ENCODE data around the gene VSTM4. TPM values are rescaled to one million over a fixed set of nuclear protein-coding genes. Genes with fewer than 3 reads are reported as not detected.

The VSTM4 gene
- total RNA-seq, 1 donor from 2014 or later: 0.70 TPM

- no peaks in the 10 kb centered on the region for H3K9me3 Mint-ChIP-seq (ENCODE audit: unreplicated experiment)
- no peak for TF ChIP-seq CTCF (IDR thresholded peaks at IDR 0.05)
These were observed 105.0 kb downstream of the VSTM4 start for GRCh38 chr10:49010295-49010694.

DNA sequence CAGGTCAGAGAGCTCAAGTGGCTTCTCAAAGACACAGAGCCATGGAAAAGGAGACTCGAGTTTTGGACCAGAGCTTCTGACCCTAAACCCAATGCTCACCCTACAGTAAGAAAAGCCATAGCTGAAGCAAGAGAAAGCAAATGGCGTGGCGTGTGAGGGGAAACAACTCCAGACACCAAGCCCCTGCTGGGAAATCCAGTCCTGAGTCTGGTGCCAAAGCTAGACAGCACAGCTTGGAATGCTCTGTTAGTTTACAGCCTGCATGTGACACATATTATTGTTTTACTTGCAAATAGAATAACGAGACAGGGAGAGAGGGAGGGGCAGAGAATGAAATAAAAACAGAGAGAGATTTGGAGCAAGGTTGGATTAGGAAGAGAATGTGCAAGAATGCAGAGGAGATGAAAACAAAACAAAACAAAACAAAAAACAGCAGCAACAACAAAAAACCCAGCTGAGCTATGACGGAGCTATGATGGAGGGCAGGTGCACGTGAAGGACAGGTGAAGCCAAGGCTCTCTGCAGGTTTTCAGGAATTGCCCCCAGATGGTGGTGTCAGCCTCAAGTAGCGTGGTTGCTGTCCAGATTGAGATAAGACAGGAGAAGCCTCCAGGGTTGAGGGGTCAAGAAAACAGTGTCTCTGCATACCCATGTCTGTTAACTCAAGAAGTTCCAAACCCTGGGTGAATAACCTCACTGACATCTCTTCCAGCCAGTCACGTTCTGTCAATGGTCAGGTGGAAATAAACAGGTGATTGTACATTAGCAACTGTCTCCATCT lies 105.9 kb downstream of the VSTM4 start:
- Mint-ChIP-seq H3K27me3 (ENCODE audit: unreplicated experiment) (peaks cover 2% of the 10 kb centered on the region), H3K9me3 (ENCODE audit: unreplicated experiment) (no peaks in the 10 kb centered on the region), H3K4me1 (ENCODE audit: unreplicated experiment) (no peaks in the 10 kb centered on the region), H3K27ac (ENCODE audit: unreplicated experiment) (no peak overlapping the region), H3K4me3 (ENCODE audit: unreplicated experiment) (no peak overlapping the region), H3K36me3 (ENCODE audit: unreplicated experiment) (no peaks in the 10 kb centered on the region)
- DNase-seq (ENCODE audit: extremely low spot score, unreplicated experiment): peak; percentile 59
- TF ChIP-seq CTCF (IDR thresholded peaks at IDR 0.05): no peak

More at GRCh38 chr10:49010295-49010694, 105.0 kb downstream of the VSTM4 start:
- no peak overlapping the region for H3K4me3 Mint-ChIP-seq (ENCODE audit: unreplicated experiment)
- peaks cover 2% of the 10 kb centered on the region for H3K27me3 Mint-ChIP-seq (ENCODE audit: unreplicated experiment)
- no peak overlapping the region for H3K27ac Mint-ChIP-seq (ENCODE audit: unreplicated experiment)
- H3K36me3 Mint-ChIP-seq (ENCODE audit: unreplicated experiment): no peaks in the 10 kb centered on the region
- peak; percentile 77 for DNase-seq (ENCODE audit: extremely low spot score, unreplicated experiment)
- H3K4me1 Mint-ChIP-seq (ENCODE audit: unreplicated experiment): no peaks in the 10 kb centered on the region

- Mint-ChIP-seq H3K27ac (ENCODE audit: unreplicated experiment) (no peak overlapping the region), H3K36me3 (ENCODE audit: unreplicated experiment) (no peaks in the 10 kb centered on the region), H3K9me3 (ENCODE audit: unreplicated experiment) (no peaks in the 10 kb centered on the region), H3K4me3 (ENCODE audit: unreplicated experiment) (no peak overlapping the region), H3K4me1 (ENCODE audit: unreplicated experiment) (no peaks in the 10 kb centered on the region), H3K27me3 (ENCODE audit: unreplicated experiment) (peaks cover 2% of the 10 kb centered on the region)
- no peak for TF ChIP-seq CTCF (IDR thresholded peaks at IDR 0.05)
- DNase-seq (ENCODE audit: extremely low spot score, unreplicated experiment): peak; percentile 76
These were observed 106.7 kb downstream of the VSTM4 start for GRCh38 chr10:49008505-49009198.

GRCh38 chr10:49008091-49008490 lies 107.2 kb downstream of the VSTM4 start:
- Mint-ChIP-seq H3K36me3 (ENCODE audit: unreplicated experiment) (no peaks in the 10 kb centered on the region), H3K4me3 (ENCODE audit: unreplicated experiment) (no peak overlapping the region), H3K27me3 (ENCODE audit: unreplicated experiment) (peaks cover 2% of the 10 kb centered on the region), H3K27ac (ENCODE audit: unreplicated experiment) (no peak overlapping the region), H3K9me3 (ENCODE audit: unreplicated experiment) (no peaks in the 10 kb centered on the region), H3K4me1 (ENCODE audit: unreplicated experiment) (no peaks in the 10 kb centered on the region)
- peak; percentile 65 for DNase-seq (ENCODE audit: extremely low spot score, unreplicated experiment)
- TF ChIP-seq CTCF (IDR thresholded peaks at IDR 0.05): no peak

GRCh38 chr10:49007129-49007528 lies 108.2 kb downstream of the VSTM4 start:
- Mint-ChIP-seq H3K27me3 (ENCODE audit: unreplicated experiment) (peaks cover 2% of the 10 kb centered on the region), H3K9me3 (ENCODE audit: unreplicated experiment) (no peaks in the 10 kb centered on the region), H3K36me3 (ENCODE audit: unreplicated experiment) (no peaks in the 10 kb centered on the region), H3K4me3 (ENCODE audit: unreplicated experiment) (no peak overlapping the region), H3K4me1 (ENCODE audit: unreplicated experiment) (no peaks in the 10 kb centered on the region), H3K27ac (ENCODE audit: unreplicated experiment) (no peak overlapping the region)
- peak; percentile 34 for DNase-seq (ENCODE audit: extremely low spot score, unreplicated experiment)
- no peak for TF ChIP-seq CTCF (IDR thresholded peaks at IDR 0.05)

Data from osteocyte (in vitro differentiated cells).